HepG2 (cell line): ENCODE data around the gene CYSRT1. TPM values are rescaled to one million over a fixed set of nuclear protein-coding genes. Genes with fewer than 3 reads are reported as not detected.

ENCODE experiments used
- DNMT3B ChIP-seq: conservative IDR thresholded peaks from 2 replicates; pipeline ENCODE4 v1.6.1; 2016; ENCODE audit warnings: missing biosample characterization, control low read depth
- ESRRA ChIP-seq: sonication (generic); formaldehyde crosslinking; IDR thresholded peaks from 2 replicates; pipeline ENCODE4 v1.5.1; 2020; ENCODE audit warnings: mild to moderate bottlenecking, low read depth, missing genetic modification reagents
- ETV6 ChIP-seq: sonication (generic); formaldehyde crosslinking; conservative IDR thresholded peaks from 2 replicates; pipeline ENCODE4 v1.4.0; 2020; ENCODE audit warnings: missing genetic modification reagents
- HDAC1 ChIP-seq: sonication (generic); formaldehyde crosslinking; IDR thresholded peaks from 2 replicates; pipeline ENCODE4 v1.5.1; 2020; ENCODE audit warnings: mild to moderate bottlenecking, missing genetic modification reagents
- KLF12 ChIP-seq: sonication (generic); formaldehyde crosslinking; IDR thresholded peaks from 2 replicates; pipeline ENCODE4 v1.4.0; 2020; ENCODE audit warnings: missing genetic modification reagents, borderline replicate concordance
- MED13 ChIP-seq: sonication (generic); formaldehyde crosslinking; IDR thresholded peaks from 2 replicates; pipeline ENCODE4 v1.5.0; 2020; ENCODE audit warnings: missing genetic modification reagents
- MTF2 ChIP-seq: sonication (generic); formaldehyde crosslinking; IDR thresholded peaks from 2 replicates; pipeline ENCODE4 v1.5.0; 2020; ENCODE audit warnings: missing genetic modification reagents, borderline replicate concordance
- MXD4 ChIP-seq: IDR thresholded peaks from 2 replicates; pipeline ENCODE4 v1.6.1; 2016; ENCODE audit warnings: mild to moderate bottlenecking, missing biosample characterization, missing genetic modification reagents
- NCOA2 ChIP-seq: sonication (generic); formaldehyde crosslinking; IDR thresholded peaks from 2 replicates; pipeline ENCODE4 v1.8.0; 2022; ENCODE audit warnings: inconsistent platforms
- NFRKB ChIP-seq: fragments of 450-650 bp; IDR thresholded peaks from 2 replicates; pipeline ENCODE4 v1.6.1; 2017
- SALL2 ChIP-seq: sonication (generic); formaldehyde crosslinking; IDR thresholded peaks from 2 replicates; pipeline ENCODE4 v1.8.1; 2023; ENCODE audit warnings: mild to moderate bottlenecking, missing genetic modification reagents, inconsistent platforms
- SNRNP70 ChIP-seq: fragments of 200-400 bp; formaldehyde crosslinking; IDR thresholded peaks from 2 replicates; pipeline ENCODE4 v1.6.1; 2017; ENCODE audit warnings: mild to moderate bottlenecking, low read depth, low read length, moderate library complexity
- SPEN ChIP-seq: sonication (generic); formaldehyde crosslinking; IDR thresholded peaks from 2 replicates; pipeline ENCODE4 v1.5.1; 2020; ENCODE audit warnings: low read depth, mild to moderate bottlenecking, missing genetic modification reagents
- TCF12 ChIP-seq, 2 experiments: fragments of 450-650 bp in 1 of 2; sonication (generic) in 1 of 2; formaldehyde crosslinking in 1 of 2; IDR thresholded peaks; 2 replicates each; pipeline versions ENCODE4 v1.6.1 to v1.8.0; 2017 to 2022; ENCODE audit warnings: antibody characterized with exemption in 1 of 2, mild to moderate bottlenecking in 1 of 2, missing genetic modification reagents in 1 of 2, moderate library complexity in 1 of 2
- ZNF160 ChIP-seq: sonication (generic); formaldehyde crosslinking; IDR thresholded peaks from 2 replicates; pipeline ENCODE4 v1.8.0; 2022; ENCODE audit warnings: mild to moderate bottlenecking, inconsistent platforms, missing genetic modification reagents
- ZNF510 ChIP-seq: sonication (generic); formaldehyde crosslinking; IDR thresholded peaks from 2 replicates; pipeline ENCODE4 v1.4.0; 2020; ENCODE audit warnings: low read depth, mild to moderate bottlenecking, missing genetic modification reagents
- ZNF557 ChIP-seq: sonication (generic); formaldehyde crosslinking; IDR thresholded peaks from 2 replicates; pipeline ENCODE4 v1.4.0; 2020; ENCODE audit warnings: missing genetic modification reagents
- ZNF563 ChIP-seq: sonication (generic); formaldehyde crosslinking; IDR thresholded peaks from 2 replicates; pipeline ENCODE4 v1.8.0; 2022; ENCODE audit warnings: mild to moderate bottlenecking, moderate library complexity, missing genetic modification reagents
- polyA plus RNA-seq, 8 experiments: library from polyadenylated mRNA; depleted of rRNA in 3 of 8; stranded (reverse) in 7 of 8; unstranded in 1 of 8; fragments of >200 nt; fragmentation: Illumina TruSeq in 4 of 8; extraction: Trizol in 4 of 8; gene quantifications; 2 replicates each; pipeline versions ENCODE4 v1.2.1 to v1.2.3, GENCODE V29; 2011 to 2016; ENCODE audit warnings: low read depth in 4 of 8, missing spikeins in 1 of 8, mixed read lengths in 1 of 8; ENCODE audit not compliant: insufficient read depth in 1 of 8
- total RNA-seq, 5 experiments: library from RNA; depleted of rRNA; stranded (reverse); fragments of >200 nt; fragmentation: Illumina TruSeq; extraction: Trizol; gene quantifications; 2 replicates each; pipeline ENCODE4 v1.2.3, GENCODE V29; 2016; ENCODE audit warnings: low read depth in 1 of 5
- TF ChIP-seq, protein P1 (sequence below): sonication (generic); formaldehyde crosslinking; IDR thresholded peaks from 2 replicates; pipeline ENCODE4 v1.8.1; 2022; ENCODE audit warnings: low read depth, mild to moderate bottlenecking, missing genetic modification reagents
- TF ChIP-seq, protein P2 (sequence below): sonication (generic); formaldehyde crosslinking; IDR thresholded peaks from 2 replicates; pipeline ENCODE4 v1.4.0; 2020; ENCODE audit warnings: mild to moderate bottlenecking, missing genetic modification reagents
- TF ChIP-seq, protein P3 (sequence below): sonication (generic); formaldehyde crosslinking; IDR thresholded peaks from 2 replicates; pipeline ENCODE4 v1.5.1; 2020; ENCODE audit warnings: mild to moderate bottlenecking, missing genetic modification reagents, moderate library complexity

CYSRT1 gene
- total and polyA plus RNA-seq, 2 of the 13 experiments (the other 11 are each of a cell fraction or from before 2014, with no cell fraction given) = 1.5 to 2.1 TPM

GRCh38 chr9:137221506-137222111, 3.4 kb upstream of the CYSRT1 start (continued):
- TF ChIP-seq, protein P1, sequence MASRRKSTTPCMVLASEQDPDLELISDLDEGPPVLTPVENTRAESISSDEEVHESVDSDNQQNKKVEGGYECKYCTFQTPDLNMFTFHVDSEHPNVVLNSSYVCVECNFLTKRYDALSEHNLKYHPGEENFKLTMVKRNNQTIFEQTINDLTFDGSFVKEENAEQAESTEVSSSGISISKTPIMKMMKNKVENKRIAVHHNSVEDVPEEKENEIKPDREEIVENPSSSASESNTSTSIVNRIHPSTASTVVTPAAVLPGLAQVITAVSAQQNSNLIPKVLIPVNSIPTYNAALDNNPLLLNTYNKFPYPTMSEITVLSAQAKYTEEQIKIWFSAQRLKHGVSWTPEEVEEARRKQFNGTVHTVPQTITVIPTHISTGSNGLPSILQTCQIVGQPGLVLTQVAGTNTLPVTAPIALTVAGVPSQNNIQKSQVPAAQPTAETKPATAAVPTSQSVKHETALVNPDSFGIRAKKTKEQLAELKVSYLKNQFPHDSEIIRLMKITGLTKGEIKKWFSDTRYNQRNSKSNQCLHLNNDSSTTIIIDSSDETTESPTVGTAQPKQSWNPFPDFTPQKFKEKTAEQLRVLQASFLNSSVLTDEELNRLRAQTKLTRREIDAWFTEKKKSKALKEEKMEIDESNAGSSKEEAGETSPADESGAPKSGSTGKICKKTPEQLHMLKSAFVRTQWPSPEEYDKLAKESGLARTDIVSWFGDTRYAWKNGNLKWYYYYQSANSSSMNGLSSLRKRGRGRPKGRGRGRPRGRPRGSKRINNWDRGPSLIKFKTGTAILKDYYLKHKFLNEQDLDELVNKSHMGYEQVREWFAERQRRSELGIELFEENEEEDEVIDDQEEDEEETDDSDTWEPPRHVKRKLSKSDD (CRISPR knock-in tag) = 0 out of 2 replicates have a peak, but pooled peaks have one; percentile 18
- no peak for TF ChIP-seq MTF2 (CRISPR knock-in tag)
- TF ChIP-seq DNMT3B (CRISPR knock-in tag) = no peak
- no peak for TF ChIP-seq ZNF510 (CRISPR knock-in tag)
- no peak for TF ChIP-seq ETV6 (CRISPR knock-in tag)
- peak; percentile 25; the same call in 1 of the 2 replicates for TF ChIP-seq MXD4 (CRISPR knock-in tag)
- TF ChIP-seq ZNF557 (CRISPR knock-in tag) = no peak
- TF ChIP-seq ESRRA (CRISPR knock-in tag) = peak; percentile 84
- TF ChIP-seq, protein P2, sequence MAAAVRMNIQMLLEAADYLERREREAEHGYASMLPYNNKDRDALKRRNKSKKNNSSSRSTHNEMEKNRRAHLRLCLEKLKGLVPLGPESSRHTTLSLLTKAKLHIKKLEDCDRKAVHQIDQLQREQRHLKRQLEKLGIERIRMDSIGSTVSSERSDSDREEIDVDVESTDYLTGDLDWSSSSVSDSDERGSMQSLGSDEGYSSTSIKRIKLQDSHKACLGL (CRISPR knock-in tag) = no peak
- 0 out of 2 replicates have a peak, but pooled peaks have one; percentile 46 for TF ChIP-seq KLF12 (CRISPR knock-in tag)
- peak; percentile 16; the same call in 1 of the 2 replicates for TF ChIP-seq NCOA2 (CRISPR knock-in tag)
- TF ChIP-seq SNRNP70 = no peak
- no peak for TF ChIP-seq SALL2 (CRISPR knock-in tag)
- TF ChIP-seq MED13 = peak; percentile 37; the same call in 1 of the 2 replicates
- TF ChIP-seq ZNF160 (CRISPR knock-in tag) = no peak
- TF ChIP-seq NFRKB = no peak
- no peak for TF ChIP-seq TCF12 (IDR thresholded peaks at IDR 0.05)
- TF ChIP-seq TCF12 (CRISPR knock-in tag; IDR thresholded peaks at IDR 0.05) = 0 out of 2 replicates have a peak, but pooled peaks have one; percentile 50
- TF ChIP-seq, protein P3, sequence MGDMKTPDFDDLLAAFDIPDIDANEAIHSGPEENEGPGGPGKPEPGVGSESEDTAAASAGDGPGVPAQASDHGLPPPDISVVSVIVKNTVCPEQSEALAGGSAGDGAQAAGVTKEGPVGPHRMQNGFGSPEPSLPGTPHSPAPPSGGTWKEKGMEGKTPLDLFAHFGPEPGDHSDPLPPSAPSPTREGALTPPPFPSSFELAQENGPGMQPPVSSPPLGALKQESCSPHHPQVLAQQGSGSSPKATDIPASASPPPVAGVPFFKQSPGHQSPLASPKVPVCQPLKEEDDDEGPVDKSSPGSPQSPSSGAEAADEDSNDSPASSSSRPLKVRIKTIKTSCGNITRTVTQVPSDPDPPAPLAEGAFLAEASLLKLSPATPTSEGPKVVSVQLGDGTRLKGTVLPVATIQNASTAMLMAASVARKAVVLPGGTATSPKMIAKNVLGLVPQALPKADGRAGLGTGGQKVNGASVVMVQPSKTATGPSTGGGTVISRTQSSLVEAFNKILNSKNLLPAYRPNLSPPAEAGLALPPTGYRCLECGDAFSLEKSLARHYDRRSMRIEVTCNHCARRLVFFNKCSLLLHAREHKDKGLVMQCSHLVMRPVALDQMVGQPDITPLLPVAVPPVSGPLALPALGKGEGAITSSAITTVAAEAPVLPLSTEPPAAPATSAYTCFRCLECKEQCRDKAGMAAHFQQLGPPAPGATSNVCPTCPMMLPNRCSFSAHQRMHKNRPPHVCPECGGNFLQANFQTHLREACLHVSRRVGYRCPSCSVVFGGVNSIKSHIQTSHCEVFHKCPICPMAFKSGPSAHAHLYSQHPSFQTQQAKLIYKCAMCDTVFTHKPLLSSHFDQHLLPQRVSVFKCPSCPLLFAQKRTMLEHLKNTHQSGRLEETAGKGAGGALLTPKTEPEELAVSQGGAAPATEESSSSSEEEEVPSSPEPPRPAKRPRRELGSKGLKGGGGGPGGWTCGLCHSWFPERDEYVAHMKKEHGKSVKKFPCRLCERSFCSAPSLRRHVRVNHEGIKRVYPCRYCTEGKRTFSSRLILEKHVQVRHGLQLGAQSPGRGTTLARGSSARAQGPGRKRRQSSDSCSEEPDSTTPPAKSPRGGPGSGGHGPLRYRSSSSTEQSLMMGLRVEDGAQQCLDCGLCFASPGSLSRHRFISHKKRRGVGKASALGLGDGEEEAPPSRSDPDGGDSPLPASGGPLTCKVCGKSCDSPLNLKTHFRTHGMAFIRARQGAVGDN (CRISPR knock-in tag) = peak; percentile 77
- no peak for TF ChIP-seq ZNF563 (CRISPR knock-in tag)
- TF ChIP-seq HDAC1 (CRISPR knock-in tag) = peak; percentile 63; the same call in 1 of the 2 replicates
- peak; percentile 73 for TF ChIP-seq SPEN (CRISPR knock-in tag)
